HG03575 (cell line): ENCODE data around the gene FIZ1.

ENCODE experiments used
- ATAC-seq: cut with Tn5 transposase; IDR thresholded peaks from one replicate; pipeline ENCODE4 v1.9.1; 2021; ENCODE audit not compliant: unreplicated experiment, insufficient number of reproducible peaks, low FRiP score; ENCODE audit errors: extremely low read depth

The FIZ1 gene

GRCh38 chr19:55550321-55550650 is 49.0 kb downstream of the FIZ1 start:
- no peak for ATAC-seq

GRCh38 chr19:55549500-55550320 is 49.6 kb downstream of the FIZ1 start:
- no peak for ATAC-seq

- no peak for ATAC-seq
These were observed 52.3 kb downstream of the FIZ1 start for GRCh38 chr19:55546822-55547614.

- no peak for ATAC-seq
These were observed 53.3 kb downstream of the FIZ1 start for GRCh38 chr19:55546011-55546410.

GRCh38 chr19:55545443-55545842 is 53.9 kb downstream of the FIZ1 start, which contains the start of gene SBK3:
SBK3 (minus strand) TSS chr19:55545543; CDS start chr19:55545543, 0 bp downstream.
- ATAC-seq: no peak

GRCh38 chr19:55544776-55545439 is 54.4 kb downstream of the FIZ1 start:
- no peak for ATAC-seq

GRCh38 chr19:55544014-55544413 is 55.3 kb downstream of the FIZ1 start:
- ATAC-seq: no peak

- ATAC-seq: no peak
These were observed 55.8 kb downstream of the FIZ1 start for GRCh38 chr19:55543567-55543966.

GRCh38 chr19:55542292-55542855 is 56.9 kb downstream of the FIZ1 start:
- ATAC-seq: no peak
